ENCODE results near the gene SLC5A9. TPM values are rescaled to one million over a fixed set of nuclear protein-coding genes. Genes with fewer than 3 reads are reported as not detected.

SLC5A9 gene
- total RNA-seq, 1 experiment from 2014 or later = not detected

DNA sequence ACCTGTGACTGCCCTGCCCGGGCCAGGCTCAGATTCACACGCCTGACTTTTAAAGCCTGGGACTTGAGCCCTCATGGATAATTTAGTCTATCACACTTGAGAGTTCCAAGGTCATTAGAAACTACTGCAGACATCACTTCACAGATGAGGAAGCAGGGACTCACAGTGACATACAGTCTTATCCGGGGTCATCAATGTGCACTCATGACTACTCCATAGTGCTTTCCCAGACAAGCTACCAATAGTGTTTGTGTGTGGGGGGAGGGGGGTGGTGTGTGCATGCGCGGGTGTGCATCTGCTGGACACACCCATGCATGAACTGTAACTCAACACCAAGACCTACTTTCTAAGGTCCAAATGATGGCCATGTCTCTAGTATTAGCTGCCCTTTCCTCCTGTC is 16.1 kb upstream of the SLC5A9 start:
- Histone ChIP-seq H2AFZ (ENCODE audit: low read depth, low read length, poor library complexity, severe bottlenecking) (no peak overlapping the region), H3K4me3 (replicated peaks in 1 of 2; ENCODE audit: low read depth in 1 of 2, low read length in 2 of 2) (no peak overlapping the region), H3K27me3 (ENCODE audit: insufficient read depth, low read length) (no peaks in the 10 kb centered on the region), H3K9ac (ENCODE audit: low read length) (no peak overlapping the region), H3K9me2 (ENCODE audit: insufficient read depth) (no peaks in the 10 kb centered on the region), H3K27ac (ENCODE audit: low read depth, low read length) (no peak overlapping the region), H3K36me3 (ENCODE audit: control insufficient read depth in 1 of 2, insufficient read depth in 2 of 2, low read length in 2 of 2) (no peaks in the 10 kb centered on the region), H3K9me3 (ENCODE audit: control insufficient read depth in 1 of 2, insufficient read depth in 1 of 2, low read depth in 1 of 2, low read length in 2 of 2) (no peaks in the 10 kb centered on the region), H3K4me1 (ENCODE audit: control insufficient read depth in 1 of 2, insufficient read depth in 2 of 2, low read length in 2 of 2) (no peaks in the 10 kb centered on the region), H3K79me2 (ENCODE audit: insufficient read depth, low read length) (no peaks in the 10 kb centered on the region), H3K4me2 (ENCODE audit: low read length) (no peak overlapping the region), H4K20me1 (ENCODE audit: insufficient read depth) (no peaks in the 10 kb centered on the region)
- no TSS peak for BruUV-seq (replicated peaks)
- ChIA-PET POLR2A (no interaction called here), RAD21 (ENCODE audit: low non-redundant PET in 1 of 2, low total read pairs in 2 of 2, uncharacterized antibody in 2 of 2, unreplicated experiment in 2 of 2) (no interaction called here), CTCF (no interaction called here)
- intact Hi-C loops (cut with micrococcal nuclease) = no loop called here
- ATAC-seq (no peak), DNase-seq (ENCODE audit: low read depth, low spot score) (no peak)
- no peak for TF ChIP-seq SP1 (IDR thresholded peaks at IDR 0.05; ENCODE audit: low read depth)
- no peak for TF ChIP-seq CBX3 (IDR thresholded peaks at IDR 0.05; ENCODE audit: low read depth)
- no peak for TF ChIP-seq FOSL1 (IDR thresholded peaks at IDR 0.05; ENCODE audit: low read depth)

DNA sequence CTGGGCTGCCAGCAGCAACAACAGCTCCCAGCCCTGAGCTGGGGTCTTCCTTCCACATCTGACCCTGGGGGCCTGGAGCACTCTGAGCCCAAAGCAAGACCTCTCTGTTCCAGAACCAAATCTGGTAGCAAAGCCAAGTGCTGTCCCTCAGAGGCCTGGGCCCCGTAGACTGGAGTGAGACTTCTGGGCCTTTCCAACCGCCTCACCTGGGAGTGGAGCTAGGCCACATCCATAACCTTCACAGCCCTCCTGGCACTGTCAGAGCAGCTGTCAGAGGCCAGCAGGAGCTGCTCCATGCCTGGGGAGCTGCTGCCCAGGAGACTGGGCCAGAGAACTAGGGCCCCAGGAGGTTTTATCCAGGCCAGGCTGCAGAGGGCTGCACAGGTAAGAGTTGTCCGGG is 15.4 kb upstream of the SLC5A9 start:
- ATAC-seq (no peak), DNase-seq (ENCODE audit: low read depth, low spot score) (no peak)
- CTCF ChIA-PET = no interaction called here
- Histone ChIP-seq H2AFZ (ENCODE audit: low read depth, low read length, poor library complexity, severe bottlenecking) (no peak overlapping the region), H3K4me2 (ENCODE audit: low read length) (no peak overlapping the region), H3K4me1 (ENCODE audit: control insufficient read depth in 1 of 2, insufficient read depth in 2 of 2, low read length in 2 of 2) (no peaks in the 10 kb centered on the region), H3K27me3 (ENCODE audit: insufficient read depth, low read length) (no peaks in the 10 kb centered on the region), H3K9me3 (ENCODE audit: control insufficient read depth in 1 of 2, insufficient read depth in 1 of 2, low read depth in 1 of 2, low read length in 2 of 2) (no peaks in the 10 kb centered on the region), H3K9me2 (ENCODE audit: insufficient read depth) (no peaks in the 10 kb centered on the region), H3K9ac (ENCODE audit: low read length) (no peak overlapping the region), H3K27ac (ENCODE audit: low read depth, low read length) (no peak overlapping the region), H4K20me1 (ENCODE audit: insufficient read depth) (no peaks in the 10 kb centered on the region), H3K4me3 (replicated peaks in 1 of 2; ENCODE audit: low read depth in 1 of 2, low read length in 2 of 2) (no peak overlapping the region), H3K36me3 (ENCODE audit: control insufficient read depth in 1 of 2, insufficient read depth in 2 of 2, low read length in 2 of 2) (no peaks in the 10 kb centered on the region), H3K79me2 (ENCODE audit: insufficient read depth, low read length) (no peaks in the 10 kb centered on the region)
- POLR2A ChIA-PET = no interaction called here
- TF ChIP-seq ATF3 (IDR thresholded peaks at IDR 0.05) (no peak), SP1 (IDR thresholded peaks at IDR 0.05; ENCODE audit: low read depth) (no peak), ELF1 (IDR thresholded peaks at IDR 0.05; ENCODE audit: borderline replicate concordance, low read depth) (no peak), ZBTB33 (IDR thresholded peaks at IDR 0.05; ENCODE audit: extremely low read depth, insufficient replicate concordance, low read length) (no peak), EZH2phosphoT487 (IDR thresholded peaks at IDR 0.05; ENCODE audit: borderline replicate concordance) (no peak), JUND (IDR thresholded peaks at IDR 0.05) (no peak), SRF (IDR thresholded peaks at IDR 0.05; ENCODE audit: low read depth) (no peak), ZFX (IDR thresholded peaks at IDR 0.05) (no peak), ZNF274 (IDR thresholded peaks at IDR 0.05; ENCODE audit: low read depth, low read length) (no peak), POLR2A (IDR thresholded peaks at IDR 0.05; ENCODE audit: borderline replicate concordance, extremely low read depth, insufficient read depth, insufficient read length) (no peak)
- TF ChIP-seq, protein P1, sequence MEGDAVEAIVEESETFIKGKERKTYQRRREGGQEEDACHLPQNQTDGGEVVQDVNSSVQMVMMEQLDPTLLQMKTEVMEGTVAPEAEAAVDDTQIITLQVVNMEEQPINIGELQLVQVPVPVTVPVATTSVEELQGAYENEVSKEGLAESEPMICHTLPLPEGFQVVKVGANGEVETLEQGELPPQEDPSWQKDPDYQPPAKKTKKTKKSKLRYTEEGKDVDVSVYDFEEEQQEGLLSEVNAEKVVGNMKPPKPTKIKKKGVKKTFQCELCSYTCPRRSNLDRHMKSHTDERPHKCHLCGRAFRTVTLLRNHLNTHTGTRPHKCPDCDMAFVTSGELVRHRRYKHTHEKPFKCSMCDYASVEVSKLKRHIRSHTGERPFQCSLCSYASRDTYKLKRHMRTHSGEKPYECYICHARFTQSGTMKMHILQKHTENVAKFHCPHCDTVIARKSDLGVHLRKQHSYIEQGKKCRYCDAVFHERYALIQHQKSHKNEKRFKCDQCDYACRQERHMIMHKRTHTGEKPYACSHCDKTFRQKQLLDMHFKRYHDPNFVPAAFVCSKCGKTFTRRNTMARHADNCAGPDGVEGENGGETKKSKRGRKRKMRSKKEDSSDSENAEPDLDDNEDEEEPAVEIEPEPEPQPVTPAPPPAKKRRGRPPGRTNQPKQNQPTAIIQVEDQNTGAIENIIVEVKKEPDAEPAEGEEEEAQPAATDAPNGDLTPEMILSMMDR (IDR thresholded peaks at IDR 0.05 in 2 of 3, conservative IDR thresholded peaks at IDR 0.05 in 1 of 3; ENCODE audit: borderline replicate concordance in 1 of 3, insufficient read depth in 1 of 3, low read depth in 2 of 3, low read length in 2 of 3) = no peak
- TF ChIP-seq, protein P2, sequence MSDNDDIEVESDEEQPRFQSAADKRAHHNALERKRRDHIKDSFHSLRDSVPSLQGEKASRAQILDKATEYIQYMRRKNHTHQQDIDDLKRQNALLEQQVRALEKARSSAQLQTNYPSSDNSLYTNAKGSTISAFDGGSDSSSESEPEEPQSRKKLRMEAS (IDR thresholded peaks at IDR 0.05) = no peak
- no TSS peak for BruUV-seq (replicated peaks)
- intact Hi-C loops (cut with micrococcal nuclease) = no loop called here
- RAD21 ChIA-PET (ENCODE audit: low non-redundant PET in 1 of 2, low total read pairs in 2 of 2, uncharacterized antibody in 2 of 2, unreplicated experiment in 2 of 2) = no interaction called here

Measured in HCT116 (cell line).